T-cell (primary cell): ENCODE measurements around the gene TNNI2. TPM values are rescaled to one million over a fixed set of nuclear protein-coding genes. Genes with fewer than 3 reads are reported as not detected.

Experiments used
- ATAC-seq, 4 experiments: fragments of 200-7000 bp in 3 of 4; fragments of 150-1000 bp in 1 of 4; cut with Tn5 transposase; replicated peaks in 1 of 4; 1 replicate in 3 of 4; 2 replicates in 1 of 4; pipeline ENCODE4 v1.10.0; 2021; ENCODE audit warnings: moderate library complexity in 3 of 4, mild to moderate bottlenecking in 2 of 4, moderate number of reproducible peaks in 1 of 4
- CTCF ChIA-PET, 2 donors: fragments of 300-600 bp; sonication (Branson Sonifier 250); formaldehyde crosslinking; loops; one replicate each; lab custom pipeline; 2022; ENCODE audit warnings: antibody characterized with exemption in 2 of 2; lab: Charles Lee
- POLR2A ChIA-PET, 2 donors: fragments of 300-600 bp; sonication (Branson Sonifier 250); formaldehyde crosslinking; loops; one replicate each; lab custom pipeline; 2022; ENCODE audit warnings: antibody characterized with exemption in 2 of 2; lab: Charles Lee
- DNase-seq, 35 experiments: peaks; one replicate each; pipeline versions ENCODE4 v3.0.0 to v3.0.0-alpha.2; 2013 to 2023
- H3K27ac ChIP-seq: one replicate; pipeline ENCODE4 v1.5.1; 2013; ENCODE audit warnings: low read length
- H3K27me3 ChIP-seq, 2 experiments: replicated peaks in 1 of 2; 1 replicate in 1 of 2; 2 replicates in 1 of 2; pipeline versions ENCODE4 v1.6.1 to v1.7.0; 2013; ENCODE audit warnings: low read length in 1 of 2, mixed read lengths in 1 of 2; ENCODE audit not compliant: control insufficient read depth in 2 of 2, insufficient read depth in 2 of 2; ENCODE audit errors: extremely low read depth in 1 of 2
- H3K36me3 ChIP-seq, 2 donors: 1 replicate in 1 of 2; 2 replicates in 1 of 2; pipeline versions ENCODE4 v1.6.1 to v1.7.0; 2013; ENCODE audit warnings: low read length in 1 of 2; ENCODE audit not compliant: control insufficient read depth in 2 of 2, insufficient read depth in 1 of 2; ENCODE audit errors: extremely low read depth in 1 of 2
- H3K4me1 ChIP-seq, 2 experiments: 1 replicate in 1 of 2; 2 replicates in 1 of 2; pipeline versions ENCODE4 v1.6.1 to v1.7.0; 2013; ENCODE audit warnings: low read length in 2 of 2, mixed read lengths in 1 of 2; ENCODE audit not compliant: insufficient read depth in 2 of 2, control insufficient read depth in 1 of 2; ENCODE audit errors: extremely low read depth in 1 of 2
- H3K4me3 ChIP-seq, 2 donors: 1 replicate in 1 of 2; 2 replicates in 1 of 2; pipeline versions ENCODE4 v1.5.1 to v1.7.0; 2013; ENCODE audit warnings: mild to moderate bottlenecking in 2 of 2, low read length in 1 of 2, moderate library complexity in 1 of 2; ENCODE audit not compliant: control insufficient read depth in 1 of 2; ENCODE audit errors: extremely low read depth in 1 of 2
- H3K9me3 ChIP-seq: 2 replicates; pipeline ENCODE4 v1.7.0; 2013
- H3K27ac Mint-ChIP-seq, 2 donors: one replicate each; pipeline ENCODE4 v1.8.0; 2020 to 2021; ENCODE audit warnings: mild to moderate bottlenecking in 2 of 2, mixed read lengths in 2 of 2
- H3K27me3 Mint-ChIP-seq, 2 donors: one replicate each; pipeline ENCODE4 v1.8.0; 2021 to 2022; ENCODE audit warnings: mixed read lengths in 2 of 2
- H3K36me3 Mint-ChIP-seq: one replicate; pipeline ENCODE4 v1.8.0; 2021; ENCODE audit warnings: mixed read lengths
- H3K4me1 Mint-ChIP-seq, 3 donors: one replicate each; pipeline ENCODE4 v1.8.0; 2020 to 2022; ENCODE audit warnings: mixed read lengths in 3 of 3, mild to moderate bottlenecking in 1 of 3
- H3K4me3 Mint-ChIP-seq, 3 donors: one replicate each; pipeline ENCODE4 v1.8.0; 2020 to 2022; ENCODE audit warnings: mild to moderate bottlenecking in 3 of 3, mixed read lengths in 3 of 3, moderate library complexity in 3 of 3
- H3K9me3 Mint-ChIP-seq, 3 donors: one replicate each; pipeline ENCODE4 v1.8.0; 2020 to 2022; ENCODE audit warnings: mixed read lengths in 3 of 3
- WGBS: methylation state at CpG from one replicate; pipeline ENCODE4 v1.1.5; 2013; ENCODE audit warnings: missing lambda C conversion rate; ENCODE audit not compliant: insufficient coverage; 5-methylcytosine and 5-hydroxymethylcytosine counted together
- total RNA-seq, 35 experiments: library from RNA in 6 of 35; stranded (reverse) in 6 of 35; fragments of 120-200 nt in 1 of 35; gene quantifications; one replicate each; pipeline versions ENCODE4 v1.2.1 to v1.2.4 and lab custom pipeline; 2013 to 2026

TNNI2 gene
- total RNA-seq, 5 donors from 2014 or later (not counting 1 experiment from before 2014, with no cell fraction given), result 0.39 TPM; not detected in 4

DNA sequence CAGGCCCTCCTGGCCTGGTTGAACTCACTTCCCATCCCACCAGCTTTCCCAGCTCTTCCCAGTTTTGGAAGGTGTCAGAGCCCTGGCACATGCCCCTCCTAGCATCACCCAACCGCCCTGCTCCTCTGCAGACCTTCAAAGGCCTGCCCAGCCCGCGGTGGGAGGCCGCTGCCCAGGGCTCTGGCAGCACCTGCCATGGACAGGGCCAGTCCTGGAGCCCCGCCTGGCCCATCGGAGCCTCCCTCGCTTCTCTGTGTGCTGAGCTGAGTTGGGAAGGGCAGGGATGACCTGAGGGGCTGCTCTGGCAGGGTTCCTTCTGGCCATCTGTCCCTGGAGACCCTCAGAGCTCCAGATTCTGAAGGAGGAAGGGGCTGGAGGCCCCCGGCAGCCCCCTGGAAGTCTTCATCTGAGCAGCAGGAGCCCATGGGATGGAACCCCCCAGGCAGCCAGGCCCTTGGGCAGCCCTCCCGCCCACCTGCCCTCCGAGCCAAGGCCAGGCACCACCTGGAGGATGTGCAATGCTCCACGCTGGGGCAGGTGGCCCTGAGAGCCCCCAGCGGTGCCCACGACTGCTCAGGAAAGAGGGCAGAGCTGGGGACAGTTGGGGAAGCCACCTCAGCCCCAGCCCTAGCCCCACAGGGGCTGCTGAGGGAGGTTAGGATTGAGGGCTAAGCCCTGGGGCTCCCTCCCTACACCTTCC is 17.7 kb downstream of the TNNI2 start:
- no peak overlapping the region for H3K4me3 ChIP-seq
- Mint-ChIP-seq H3K36me3 (peaks cover 6% of the 10 kb centered on the region), H3K4me3 (peak overlapping the region in 2 of 3 donors; percentile 45 to 98), H3K9me3 (no peaks in the 10 kb centered on the region), H3K27me3 (no peaks in the 10 kb centered on the region), H3K4me1 (peaks cover 33 to 52% (median 46%) of the 10 kb centered on the region in 3 donors), H3K27ac (peak overlapping the region in 1 of 2 donors; percentile 77)
- peaks cover 42 to 81% of the 10 kb centered on the region in 2 experiments for H3K4me1 ChIP-seq
- ATAC-seq (no peak), DNase-seq (no peak)
- CTCF ChIA-PET, result no interaction called here
- 95% methylated on average over 6 of the region's 13 CpGs for WGBS
- H3K27me3 ChIP-seq, result no peaks in the 10 kb centered on the region
- peaks cover 8 to 23% of the 10 kb centered on the region in 2 donors for H3K36me3 ChIP-seq
- H3K9me3 ChIP-seq, result no peaks in the 10 kb centered on the region
- H3K27ac ChIP-seq, result no peak overlapping the region
- POLR2A ChIA-PET, result no interaction called here

DNA sequence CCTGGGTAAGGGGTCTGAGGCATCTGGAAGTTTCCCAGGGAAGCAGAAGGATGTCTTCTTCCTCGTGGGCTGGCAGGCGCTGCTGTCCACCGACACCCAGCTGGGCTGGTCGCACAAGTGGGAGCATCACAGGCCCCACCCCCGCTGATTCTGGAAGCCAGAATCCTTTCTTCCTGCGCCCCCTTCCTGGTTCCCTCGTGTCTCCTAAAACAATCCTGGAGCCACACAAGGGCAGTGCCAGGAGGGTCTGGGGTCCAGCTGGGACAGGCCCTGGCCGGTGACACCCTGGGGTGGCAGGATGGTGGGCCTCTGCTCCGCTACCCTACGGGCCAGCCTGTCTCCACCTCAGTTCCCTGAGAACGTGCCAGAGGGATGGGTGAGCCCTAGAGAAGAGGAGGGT is 18.3 kb downstream of the TNNI2 start:
- Histone ChIP-seq H3K36me3 (peaks cover 8 to 23% of the 10 kb centered on the region in 2 donors), H3K27ac (no peak overlapping the region), H3K4me1 (peaks cover 40 to 75% of the 10 kb centered on the region in 2 experiments), H3K4me3 (no peak overlapping the region), H3K27me3 (no peaks in the 10 kb centered on the region), H3K9me3 (no peaks in the 10 kb centered on the region)
- DNase-seq (no peak), ATAC-seq (no peak)
- 91% methylated on average over 7 of the region's 11 CpGs for WGBS
- Mint-ChIP-seq H3K4me3 (no peak overlapping the region), H3K9me3 (no peaks in the 10 kb centered on the region), H3K27ac (no peak overlapping the region), H3K4me1 (peaks cover 27 to 46% (median 40%) of the 10 kb centered on the region in 3 donors), H3K36me3 (peaks cover 6% of the 10 kb centered on the region), H3K27me3 (no peaks in the 10 kb centered on the region)
- POLR2A ChIA-PET, result interaction anchor here in 1 of 2 donors (0.6 kb wide), 1 partner anchor 12 kb away, joined by 3 read pairs; no protein-coding TSS in a partner anchor
- CTCF ChIA-PET, result no interaction called here

DNA sequence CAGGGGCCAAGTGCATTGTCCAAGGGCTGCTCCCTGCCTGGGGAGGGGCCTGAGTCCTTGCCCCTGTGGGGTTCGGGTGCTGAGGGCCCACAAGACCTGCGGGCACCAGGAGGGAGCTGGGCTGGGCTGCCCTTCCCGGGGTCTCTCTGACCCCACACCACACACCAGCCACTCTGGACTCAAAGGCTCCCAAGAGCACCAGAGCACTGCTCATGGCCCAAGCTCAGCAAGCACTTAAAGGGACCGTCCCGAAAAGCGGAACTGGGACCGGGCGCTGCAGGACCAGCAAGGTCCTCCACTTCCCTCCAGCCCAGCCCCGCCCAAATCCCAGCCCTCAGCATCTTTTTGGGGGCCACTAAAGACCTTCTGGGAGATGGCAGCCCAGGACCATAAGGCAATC is 19.4 kb downstream of the TNNI2 start:
- H3K4me1 Mint-ChIP-seq, result peaks cover 16 to 35% (median 30%) of the 10 kb centered on the region in 3 donors
- no peak overlapping the region for H3K27ac Mint-ChIP-seq
- H3K4me1 ChIP-seq, result peaks cover 37 to 77% of the 10 kb centered on the region in 2 experiments
- H3K36me3 Mint-ChIP-seq, result peaks cover 5% of the 10 kb centered on the region
- H3K27ac ChIP-seq, result no peak overlapping the region
- peaks cover 11 to 33% of the 10 kb centered on the region in 2 donors for H3K36me3 ChIP-seq
- CTCF ChIA-PET, result no interaction called here
- 92% methylated on average over 9 of the region's 9 CpGs for WGBS
- peak overlapping the region in 1 of 3 donors; percentile 34 for H3K4me3 Mint-ChIP-seq
- no peaks in the 10 kb centered on the region for H3K9me3 ChIP-seq
- DNase-seq, result no peak
- H3K27me3 Mint-ChIP-seq, result no peaks in the 10 kb centered on the region
- POLR2A ChIA-PET, result no interaction called here
- H3K27me3 ChIP-seq, result no peaks in the 10 kb centered on the region
- H3K9me3 Mint-ChIP-seq, result no peaks in the 10 kb centered on the region
- no peak for ATAC-seq
- H3K4me3 ChIP-seq, result no peak overlapping the region

DNA sequence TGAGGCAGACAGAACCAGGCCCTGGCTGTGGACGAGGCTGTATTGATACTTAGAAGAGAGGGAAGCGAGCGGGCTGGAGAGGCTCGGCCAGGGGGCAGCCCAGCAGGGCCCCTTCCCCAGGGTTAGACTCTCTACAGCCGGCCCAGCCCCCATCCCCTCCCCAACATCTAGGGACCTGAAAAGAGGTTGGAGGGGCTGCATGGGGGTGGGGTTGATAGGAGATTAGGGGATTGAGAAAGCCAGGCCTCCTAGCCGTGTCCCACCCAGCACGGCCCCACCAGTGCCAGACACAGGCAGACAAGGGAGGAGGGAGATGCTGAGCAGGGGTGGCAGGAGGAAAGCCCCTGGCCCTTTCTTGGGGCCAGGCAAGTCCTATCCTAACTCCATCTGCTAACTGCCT is 19.8 kb downstream of the TNNI2 start:
- Mint-ChIP-seq H3K4me1 (peaks cover 13 to 35% (median 30%) of the 10 kb centered on the region in 3 donors), H3K27me3 (no peaks in the 10 kb centered on the region), H3K27ac (peak overlapping the region in 1 of 2 donors; percentile 40), H3K9me3 (no peaks in the 10 kb centered on the region), H3K36me3 (peaks cover 6% of the 10 kb centered on the region), H3K4me3 (peak overlapping the region in 1 of 3 donors; percentile 34)
- Histone ChIP-seq H3K4me3 (no peak overlapping the region), H3K9me3 (no peaks in the 10 kb centered on the region), H3K27me3 (no peaks in the 10 kb centered on the region), H3K4me1 (peaks cover 37 to 80% of the 10 kb centered on the region in 2 experiments), H3K27ac (no peak overlapping the region), H3K36me3 (peaks cover 13 to 34% of the 10 kb centered on the region in 2 donors)
- ChIA-PET CTCF (interaction anchor here in 1 of 2 donors (0.6 kb wide), 1 partner anchor 221 kb away, joined by 3 read pairs; no protein-coding TSS in a partner anchor), POLR2A (no interaction called here)
- DNase-seq, result no peak
- no CpG with 5 or more reads among the region's 7 CpGs for WGBS
- ATAC-seq, result no peak

DNA sequence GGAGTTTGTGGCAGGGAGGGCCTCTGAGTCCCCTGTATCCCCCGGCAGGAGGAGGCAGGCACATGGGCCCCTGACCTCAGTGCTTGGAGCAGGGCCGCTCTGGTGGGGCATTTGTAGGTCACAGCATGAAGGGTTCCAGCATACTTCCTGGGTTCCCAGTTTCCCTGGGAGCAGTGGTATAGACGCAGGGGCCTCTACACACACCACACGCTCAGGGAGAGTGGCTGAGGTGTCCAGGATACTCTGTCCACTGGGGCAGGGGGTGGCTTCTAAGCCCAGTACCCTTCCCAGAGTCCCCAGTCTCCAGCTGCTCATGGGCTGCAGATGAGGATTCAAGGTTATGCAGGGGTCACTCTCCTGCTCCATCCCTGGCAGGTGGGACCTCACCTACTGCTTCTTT is 20.2 kb downstream of the TNNI2 start:
- no peaks in the 10 kb centered on the region for H3K9me3 ChIP-seq
- H3K27me3 ChIP-seq, result no peaks in the 10 kb centered on the region
- Mint-ChIP-seq H3K27me3 (no peaks in the 10 kb centered on the region), H3K9me3 (no peaks in the 10 kb centered on the region), H3K4me3 (peak overlapping the region in 1 of 3 donors; percentile 34), H3K27ac (peak overlapping the region in 1 of 2 donors; percentile 40), H3K4me1 (peaks cover 16 to 33% (median 32%) of the 10 kb centered on the region in 3 donors), H3K36me3 (peaks cover 3% of the 10 kb centered on the region)
- 69% methylated on average over 3 of the region's 4 CpGs for WGBS
- ATAC-seq (no peak), DNase-seq (no peak)
- POLR2A ChIA-PET, result no interaction called here
- peaks cover 13 to 34% of the 10 kb centered on the region in 2 donors for H3K36me3 ChIP-seq
- H3K4me3 ChIP-seq, result no peak overlapping the region
- H3K27ac ChIP-seq, result no peak overlapping the region
- CTCF ChIA-PET, result interaction anchor here in 1 of 2 donors (0.6 kb wide), 1 partner anchor 221 kb away, joined by 3 read pairs; no protein-coding TSS in a partner anchor
- peaks cover 37 to 80% of the 10 kb centered on the region in 2 experiments for H3K4me1 ChIP-seq

DNA sequence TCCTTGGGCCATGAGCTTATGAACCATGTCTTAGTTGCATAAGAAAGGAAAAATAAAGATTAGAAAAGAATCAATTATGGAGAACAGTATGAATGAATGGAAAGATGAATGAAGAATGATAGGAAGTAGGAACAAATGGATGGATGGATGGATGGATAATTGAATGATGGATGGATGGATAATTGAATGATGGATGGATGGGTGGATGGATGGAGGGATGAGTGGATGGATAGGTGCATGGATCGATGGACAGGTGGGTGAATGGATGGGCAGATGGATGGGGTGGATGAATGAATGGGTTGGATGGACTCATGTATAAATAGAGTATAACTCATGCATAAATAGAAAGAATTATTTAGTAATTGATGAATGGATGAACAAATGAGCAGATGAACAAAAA is 21.3 kb downstream of the TNNI2 start:
- no peak overlapping the region for H3K4me3 Mint-ChIP-seq

More for the DNA sequence above, 21.3 kb downstream of the TNNI2 start:
- ChIA-PET POLR2A (no interaction called here), CTCF (interaction anchor here in 1 of 2 donors (0.6 kb wide), 1 partner anchor 517 kb away, joined by 5 read pairs; the partner anchor contains the start of gene CD81)
- no peak overlapping the region for H3K4me3 ChIP-seq
- H3K36me3 ChIP-seq, result peaks cover 11 to 34% of the 10 kb centered on the region in 2 donors
- H3K27me3 ChIP-seq, result no peaks in the 10 kb centered on the region
- Mint-ChIP-seq H3K4me1 (peaks cover 20 to 39% (median 39%) of the 10 kb centered on the region in 3 donors), H3K36me3 (peaks cover 2% of the 10 kb centered on the region), H3K27me3 (no peaks in the 10 kb centered on the region), H3K27ac (no peak overlapping the region), H3K9me3 (no peaks in the 10 kb centered on the region)
- no peaks in the 10 kb centered on the region for H3K9me3 ChIP-seq
- H3K4me1 ChIP-seq, result peaks cover 31 to 80% of the 10 kb centered on the region in 2 experiments
- 100% methylated on average over 1 of the region's 1 CpG for WGBS
- ATAC-seq (no peak), DNase-seq (no peak)
- H3K27ac ChIP-seq, result no peak overlapping the region
